Gastrocnemius medialis (tissue), 4 donors: ENCODE data around the gene IL1B. TPM values are rescaled to one million over a fixed set of nuclear protein-coding genes. Genes with fewer than 3 reads are reported as not detected.

ENCODE experiments used
- ATAC-seq, 2 donors: fragments of 150-250 bp; one replicate each; pipeline ENCODE4 v1.9.1; 2016
- DNase-seq, 2 donors: peaks; one replicate each; pipeline ENCODE4 v3.0.0-alpha.2; 2019
- H3K27ac ChIP-seq, 4 donors: fragments of 200-600 bp; sonication (generic); 1 replicate in 1 of 4; 2 replicates in 3 of 4; pipeline ENCODE4 v1.5.1; 2016 to 2018; ENCODE audit warnings: mild to moderate bottlenecking in 2 of 4, moderate library complexity in 1 of 4
- H3K27me3 ChIP-seq, 3 donors: fragments of 200-600 bp; sonication (generic) in 2 of 3; 1 replicate in 1 of 3; 2 replicates in 2 of 3; pipeline versions ENCODE4 v1.5.1 to v1.6.0; 2016 to 2019; ENCODE audit warnings: mild to moderate bottlenecking in 1 of 3, moderate library complexity in 1 of 3
- H3K36me3 ChIP-seq, 2 donors: fragments of 200-600 bp; sonication (generic) in 1 of 2; one replicate each; pipeline ENCODE4 v1.5.1; 2017 to 2018
- H3K4me1 ChIP-seq, 2 donors: fragments of 200-600 bp; sonication (generic) in 1 of 2; one replicate each; pipeline ENCODE4 v1.5.1; 2016 to 2017; ENCODE audit warnings: mild to moderate bottlenecking in 2 of 2
- H3K4me3 ChIP-seq, 4 donors: fragments of 200-600 bp; sonication (generic) in 3 of 4; 1 replicate in 1 of 4; 2 replicates in 3 of 4; pipeline ENCODE4 v1.5.1; 2016 to 2019; ENCODE audit warnings: mild to moderate bottlenecking in 2 of 4
- H3K9me3 ChIP-seq, 3 donors: fragments of 200-600 bp; sonication (generic) in 2 of 3; 1 replicate in 1 of 3; 2 replicates in 2 of 3; pipeline ENCODE4 v1.5.1; 2016 to 2019
- POLR2A ChIP-seq, 2 donors: fragments of 450-650 bp; IDR thresholded peaks; one replicate each; pipeline ENCODE4 v1.6.1; 2017; ENCODE audit warnings: antibody characterized with exemption in 2 of 2, mild to moderate bottlenecking in 2 of 2, moderate library complexity in 2 of 2
- in situ Hi-C, 4 donors: fragments of 200-750 bp; cut with MboI; loops; one replicate each; pipeline versions ENCODE4 v1.15.0 to v1.8.0; 2017; ENCODE audit warnings: low sequenced_read_pairs in 4 of 4
- intact Hi-C: fragments of 100-400 bp; cut with DNase I; formaldehyde crosslinking; loops from one replicate; pipeline ENCODE4 v1.15.1; 2023; ENCODE audit warnings: low total_unique reads
- total RNA-seq, 4 donors: library from RNA; depleted of rRNA; stranded (reverse); fragments of >200 nt; gene quantifications; one replicate each; pipeline versions ENCODE4 v1.1.0 to v1.2.3, GENCODE V29; 2016
- TF ChIP-seq, protein P1 (sequence below), 5 experiments: fragments of 450-650 bp in 3 of 5; fragments of 200-600 bp in 2 of 5; sonication (generic) in 2 of 5; IDR thresholded peaks in 4 of 5; conservative IDR thresholded peaks in 1 of 5; 1 replicate in 4 of 5; 2 replicates in 1 of 5; pipeline ENCODE4 v1.5.1; 2016 to 2019; ENCODE audit warnings: antibody characterized with exemption in 5 of 5, mild to moderate bottlenecking in 3 of 5, moderate library complexity in 3 of 5

IL1B gene
- total RNA-seq, 4 donors from 2014 or later, result not detected

- intact Hi-C loops (no loop called here), in situ Hi-C loops (no loop called here)
- Histone ChIP-seq H3K4me1 (no peaks in the 10 kb centered on the region), H3K4me3 (no peak overlapping the region), H3K27ac (no peak overlapping the region), H3K27me3 (no peaks in the 10 kb centered on the region), H3K36me3 (no peaks in the 10 kb centered on the region), H3K9me3 (no peaks in the 10 kb centered on the region)
- TF ChIP-seq POLR2A (IDR thresholded peaks at IDR 0.05), result no peak
- ATAC-seq (no peak), DNase-seq (no peak)
Observed at GRCh38 chr2:112883669-112884068, 47.1 kb upstream of the IL1B start.

GRCh38 chr2:112881217-112881985, 44.8 kb upstream of the IL1B start:
- no peak for TF ChIP-seq POLR2A (IDR thresholded peaks at IDR 0.05)
- TF ChIP-seq, protein P1, sequence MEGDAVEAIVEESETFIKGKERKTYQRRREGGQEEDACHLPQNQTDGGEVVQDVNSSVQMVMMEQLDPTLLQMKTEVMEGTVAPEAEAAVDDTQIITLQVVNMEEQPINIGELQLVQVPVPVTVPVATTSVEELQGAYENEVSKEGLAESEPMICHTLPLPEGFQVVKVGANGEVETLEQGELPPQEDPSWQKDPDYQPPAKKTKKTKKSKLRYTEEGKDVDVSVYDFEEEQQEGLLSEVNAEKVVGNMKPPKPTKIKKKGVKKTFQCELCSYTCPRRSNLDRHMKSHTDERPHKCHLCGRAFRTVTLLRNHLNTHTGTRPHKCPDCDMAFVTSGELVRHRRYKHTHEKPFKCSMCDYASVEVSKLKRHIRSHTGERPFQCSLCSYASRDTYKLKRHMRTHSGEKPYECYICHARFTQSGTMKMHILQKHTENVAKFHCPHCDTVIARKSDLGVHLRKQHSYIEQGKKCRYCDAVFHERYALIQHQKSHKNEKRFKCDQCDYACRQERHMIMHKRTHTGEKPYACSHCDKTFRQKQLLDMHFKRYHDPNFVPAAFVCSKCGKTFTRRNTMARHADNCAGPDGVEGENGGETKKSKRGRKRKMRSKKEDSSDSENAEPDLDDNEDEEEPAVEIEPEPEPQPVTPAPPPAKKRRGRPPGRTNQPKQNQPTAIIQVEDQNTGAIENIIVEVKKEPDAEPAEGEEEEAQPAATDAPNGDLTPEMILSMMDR (IDR thresholded peaks at IDR 0.05 in 4 of 5, conservative IDR thresholded peaks at IDR 0.05 in 1 of 5), result no peak
- no peak overlapping the region for H3K4me3 ChIP-seq
- no peak overlapping the region for H3K27ac ChIP-seq
- intact Hi-C loops, result no loop called here
- no peak for ATAC-seq
- H3K36me3 ChIP-seq, result no peaks in the 10 kb centered on the region
- peak in 1 of 2 donors; percentile 13 for DNase-seq
- H3K27me3 ChIP-seq, result no peaks in the 10 kb centered on the region
- in situ Hi-C loops, result no loop called here
- H3K9me3 ChIP-seq, result no peaks in the 10 kb centered on the region
- H3K4me1 ChIP-seq, result no peaks in the 10 kb centered on the region

DNA sequence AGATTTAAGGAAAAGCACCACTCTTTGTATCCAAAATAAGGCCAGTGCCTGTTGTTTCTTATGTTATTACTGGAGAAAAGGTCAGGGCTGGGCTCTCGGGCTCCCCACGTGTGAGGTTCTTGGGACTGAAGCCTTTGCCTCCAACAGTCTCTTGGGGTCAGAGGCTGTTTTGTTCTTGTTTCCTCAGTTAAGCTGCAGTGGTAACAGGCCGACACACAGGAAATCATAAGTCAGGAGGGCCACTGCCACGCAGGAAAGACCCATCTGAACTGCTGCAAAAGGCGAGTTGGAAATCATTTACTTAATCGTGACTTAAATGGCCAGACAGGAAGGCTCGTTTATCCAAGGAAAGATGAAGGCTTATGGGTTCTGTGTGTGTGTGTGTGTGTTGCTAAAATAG, 44.1 kb upstream of the IL1B start:
- in situ Hi-C loops (no loop called here), intact Hi-C loops (no loop called here)
- Histone ChIP-seq H3K4me1 (no peaks in the 10 kb centered on the region), H3K36me3 (no peaks in the 10 kb centered on the region), H3K27me3 (no peaks in the 10 kb centered on the region), H3K4me3 (no peak overlapping the region), H3K27ac (no peak overlapping the region), H3K9me3 (no peaks in the 10 kb centered on the region)
- DNase-seq (no peak), ATAC-seq (no peak)
- TF ChIP-seq, protein P1 (IDR thresholded peaks at IDR 0.05 in 4 of 5, conservative IDR thresholded peaks at IDR 0.05 in 1 of 5), result no peak
- TF ChIP-seq POLR2A (IDR thresholded peaks at IDR 0.05), result no peak

DNA sequence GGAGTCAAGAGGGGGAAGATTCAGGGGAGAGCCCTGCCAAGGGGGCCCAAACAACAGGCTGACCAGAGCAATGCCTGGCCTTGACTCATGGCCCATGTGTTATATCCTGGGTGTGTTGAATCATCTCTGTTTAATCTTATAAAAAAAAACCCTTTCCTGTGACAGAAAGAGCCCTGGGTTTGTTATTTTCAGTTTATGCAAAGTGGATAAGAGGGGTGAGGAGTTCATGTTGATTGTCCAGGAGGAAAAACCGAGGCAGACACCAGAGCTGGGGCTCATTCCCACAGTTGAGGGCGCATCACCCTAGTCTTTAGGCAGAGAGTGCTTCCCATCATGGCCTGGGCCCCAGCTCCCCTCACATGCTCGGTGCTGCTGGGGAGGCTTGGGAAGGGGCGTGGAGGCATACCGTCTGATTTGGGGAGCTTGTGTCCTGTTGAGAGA, 43.5 kb upstream of the IL1B start:
- no peak overlapping the region for H3K27ac ChIP-seq
- no peak overlapping the region for H3K4me3 ChIP-seq
- no peak for DNase-seq
- intact Hi-C loops, result no loop called here
- in situ Hi-C loops, result no loop called here
- no peaks in the 10 kb centered on the region for H3K9me3 ChIP-seq
- no peaks in the 10 kb centered on the region for H3K36me3 ChIP-seq
- TF ChIP-seq, protein P1 (IDR thresholded peaks at IDR 0.05 in 4 of 5, conservative IDR thresholded peaks at IDR 0.05 in 1 of 5), result no peak
- no peak for TF ChIP-seq POLR2A (IDR thresholded peaks at IDR 0.05)
- H3K4me1 ChIP-seq, result no peaks in the 10 kb centered on the region
- ATAC-seq, result no peak
- peaks cover 0 to under 1% (median 0%) of the 10 kb centered on the region in 3 donors for H3K27me3 ChIP-seq

GRCh38 chr2:112879491-112880041, 43.0 kb upstream of the IL1B start:
- ATAC-seq, result no peak
- no peak for TF ChIP-seq POLR2A (IDR thresholded peaks at IDR 0.05)
- TF ChIP-seq, protein P1 (IDR thresholded peaks at IDR 0.05 in 4 of 5, conservative IDR thresholded peaks at IDR 0.05 in 1 of 5), result no peak

More at GRCh38 chr2:112879491-112880041, 43.0 kb upstream of the IL1B start:
- Histone ChIP-seq H3K4me1 (no peaks in the 10 kb centered on the region), H3K27ac (no peak overlapping the region), H3K36me3 (no peaks in the 10 kb centered on the region), H3K4me3 (no peak overlapping the region), H3K9me3 (no peaks in the 10 kb centered on the region), H3K27me3 (peaks cover 0 to 2% (median 0%) of the 10 kb centered on the region in 3 donors)
- in situ Hi-C loops (loop anchor here in 1 of 4 donors (10.0 kb wide), 1 partner anchor 125 kb away; no protein-coding TSS in a partner anchor), intact Hi-C loops (no loop called here)
- no peak for DNase-seq
